OCI-LY7 (cell line): ENCODE data around the gene MYL2.

Source experiments
- CTCF ChIP-seq: fragments of 200-600 bp; sonication (generic); conservative IDR thresholded peaks from 2 replicates; pipeline ENCODE4 v1.5.1; 2014; ENCODE audit warnings: mild to moderate bottlenecking, antibody characterized with exemption, low read length, moderate library complexity, mixed read lengths
- EZH2phosphoT487 ChIP-seq: fragments of 200-600 bp; sonication (generic); IDR thresholded peaks from 2 replicates; pipeline ENCODE4 v1.6.1; 2018; ENCODE audit warnings: low read depth, borderline replicate concordance, mild to moderate bottlenecking, mixed run types, antibody characterized with exemption, low read length, moderate library complexity, mixed read lengths

GRCh38 chr12:110917961-110918360, 2.4 kb downstream of the MYL2 start:
- no peak for TF ChIP-seq CTCF
- TF ChIP-seq EZH2phosphoT487 = no peak
